A549 treated with GW870086 at 1 μM for 4 hours (cell line): ENCODE measurements around the gene RRAGD. TPM values are rescaled to one million over a fixed set of nuclear protein-coding genes. Genes with fewer than 3 reads are reported as not detected.

Source experiments
- total RNA-seq: library from RNA; stranded (reverse); fragments of 200-300 nt; extraction: Qiagen RNA extraction; gene quantifications from 5 replicates; pipeline ENCODE4 v1.2.3, GENCODE V29; 2022; ENCODE audit warnings: low read depth

Gene RRAGD
- total RNA-seq = 3.7 to 5.2 TPM (median 4.4 TPM) in 5 replicates

DNA sequence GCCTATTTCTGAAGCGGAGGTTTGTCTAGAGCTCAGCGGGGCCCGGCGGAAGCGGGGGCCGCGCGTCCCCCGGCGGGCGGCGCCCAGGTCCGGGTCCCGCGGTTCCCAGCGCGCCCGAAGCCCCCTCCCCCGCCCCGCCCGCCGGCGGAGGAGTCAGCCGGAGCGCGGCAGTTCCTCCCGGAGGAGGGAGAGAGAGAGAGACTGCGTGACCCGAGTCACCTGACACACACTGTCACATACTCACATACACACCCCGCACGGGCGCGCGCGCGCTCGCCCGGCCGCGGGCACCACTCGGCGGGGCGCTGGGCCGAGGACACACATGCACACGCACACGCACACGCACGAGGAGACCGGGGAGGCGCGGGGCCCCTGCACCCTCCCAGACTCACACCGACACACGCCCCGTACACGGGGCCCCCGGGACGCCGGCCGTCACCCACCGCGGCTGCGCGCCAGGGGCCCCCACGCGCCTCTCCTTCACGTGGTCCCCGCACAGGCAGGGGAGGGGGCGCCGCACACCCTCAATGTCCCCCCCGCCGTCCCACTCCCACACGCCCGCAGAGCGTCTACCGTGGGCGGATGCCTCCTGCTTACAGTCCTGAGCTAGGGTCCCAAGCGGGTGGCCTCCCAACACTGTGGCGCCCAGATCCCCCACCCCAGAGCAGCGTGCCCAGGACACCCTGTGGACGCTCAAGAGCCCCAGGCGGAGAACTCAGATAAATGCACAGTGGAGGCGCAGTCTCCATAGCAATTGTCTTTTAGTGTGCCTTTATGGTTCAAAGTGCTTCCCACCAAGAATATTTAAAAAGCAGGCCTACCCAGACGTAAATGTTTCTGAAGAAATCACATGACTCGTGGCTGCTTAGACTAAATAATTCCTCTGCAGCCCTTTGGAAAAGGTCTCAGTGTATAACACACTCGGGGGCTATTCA lies at the start of gene RRAGD:
RRAGD (minus strand) TSS at position 203 of the 935 bp plus-strand sequence. CDS start 280 bp downstream, outside the sequence.

DNA sequence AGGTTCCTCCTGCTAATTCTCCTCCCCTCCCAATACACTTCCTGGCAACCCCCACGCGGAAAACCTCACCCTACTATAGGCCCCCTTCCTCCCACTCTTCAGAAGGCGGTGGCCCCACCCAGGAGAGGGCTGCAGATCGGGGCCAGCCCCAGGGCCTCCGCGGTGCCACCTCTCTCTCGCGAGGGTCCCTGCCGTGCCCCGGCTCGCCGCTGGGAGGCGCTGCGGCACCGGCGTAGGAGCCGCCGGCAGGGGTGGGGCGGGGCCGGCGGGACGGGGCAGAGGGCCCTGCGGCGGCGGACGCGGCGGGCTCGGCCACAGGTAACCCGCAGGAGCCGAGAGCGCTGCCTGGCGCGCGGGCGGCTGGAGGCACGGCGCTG lies 20.8 kb upstream of the RRAGD start, which contains the start of gene ANKRD6:
ANKRD6 (plus strand) TSS at position 278 of the 377 bp plus-strand sequence. CDS start 133,825 bp downstream, outside the sequence.

GRCh38 chr6:89352278-89353117 lies 59.6 kb downstream of the RRAGD start, which contains the start of gene UBE2J1:
Gene UBE2J1 (minus strand): TSS chr6:89352722. CDS start chr6:89352569, 153 bp downstream.

DNA sequence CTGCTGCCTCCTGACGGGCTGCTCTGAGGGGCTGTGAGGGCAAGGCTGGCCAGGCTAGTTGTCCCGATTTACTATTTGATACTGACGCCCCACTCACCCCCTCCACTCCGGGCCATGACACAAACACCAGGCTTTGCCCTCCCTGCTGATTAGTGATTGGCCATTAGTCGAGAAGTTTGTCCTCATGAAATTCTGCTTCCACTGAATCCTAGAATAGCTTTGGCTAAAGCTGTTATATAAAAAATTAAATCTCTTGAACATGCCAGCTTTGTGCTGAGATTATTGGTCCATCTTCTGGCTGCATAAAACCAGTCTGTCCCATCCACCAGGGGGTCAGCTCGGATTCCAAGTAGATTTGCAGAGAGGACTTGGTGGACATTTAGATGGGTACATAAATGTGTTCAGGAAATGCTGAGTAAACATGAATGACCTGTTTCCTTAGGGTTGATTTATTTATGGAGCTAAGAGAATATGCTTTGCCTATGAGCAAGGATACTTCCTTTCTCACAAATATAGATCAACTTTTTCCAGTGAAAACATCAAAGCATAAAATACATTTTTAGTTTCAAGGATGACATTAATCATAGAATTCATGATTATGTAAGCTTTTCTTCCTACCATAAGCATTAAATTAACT lies 96.7 kb downstream of the RRAGD start, which contains the start of gene GABRR2:
GABRR2 (minus strand) TSS at position 51 of the 637 bp plus-strand sequence. CDS start 134 bp downstream, outside the sequence.

Other genes with a start within 250 kb of the RRAGD start
- gene GABRR1, start 194.9 kb downstream of the RRAGD start, total RNA-seq = not detected in 5 replicates
- gene GABRR2, start 97.0 kb downstream of the RRAGD start, total RNA-seq = 0.10 TPM in 1 of 5 replicates, not detected in the others
- gene UBE2J1, start 59.6 kb downstream of the RRAGD start, total RNA-seq = 13.1 to 16.8 TPM (median 15.8 TPM) in 5 replicates
- gene ANKRD6, start 20.9 kb upstream of the RRAGD start, total RNA-seq = 1.1 to 2.2 TPM (median 2.1 TPM) in 5 replicates
- 30.7 to 39.5 TPM (median 32.7 TPM) in 5 replicates for gene LYRM2, start 226.5 kb upstream of the RRAGD start, total RNA-seq